GM19193 (cell line): Measurements from ENCODE around the gene EPM2A.

Source experiments
- POLR2A ChIP-seq: IDR thresholded peaks from 4 replicates; pipeline ENCODE4 v1.6.1; 2011; ENCODE audit not compliant: insufficient read depth, insufficient read length; ENCODE audit errors: extremely low read depth

EPM2A gene

DNA sequence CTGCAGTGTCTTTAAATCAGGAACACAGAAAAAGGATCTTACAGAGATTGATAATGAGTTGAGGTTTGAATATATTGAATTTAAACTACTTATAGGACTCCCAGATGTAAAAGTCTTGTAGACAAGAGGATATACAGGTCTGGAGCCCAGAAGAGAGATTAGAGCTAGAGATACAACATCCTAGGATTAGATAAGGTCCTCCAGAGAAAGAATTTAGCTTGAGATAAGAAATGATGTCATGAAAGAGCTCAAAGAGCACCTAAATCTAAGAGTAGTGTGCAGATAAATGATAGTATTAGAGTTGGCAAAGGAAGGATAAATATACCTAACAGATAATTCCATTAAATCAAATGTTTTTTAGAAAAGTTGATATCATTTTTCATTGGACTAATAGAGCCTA is 23.9 kb downstream of the EPM2A start:
- no peak for TF ChIP-seq POLR2A

DNA sequence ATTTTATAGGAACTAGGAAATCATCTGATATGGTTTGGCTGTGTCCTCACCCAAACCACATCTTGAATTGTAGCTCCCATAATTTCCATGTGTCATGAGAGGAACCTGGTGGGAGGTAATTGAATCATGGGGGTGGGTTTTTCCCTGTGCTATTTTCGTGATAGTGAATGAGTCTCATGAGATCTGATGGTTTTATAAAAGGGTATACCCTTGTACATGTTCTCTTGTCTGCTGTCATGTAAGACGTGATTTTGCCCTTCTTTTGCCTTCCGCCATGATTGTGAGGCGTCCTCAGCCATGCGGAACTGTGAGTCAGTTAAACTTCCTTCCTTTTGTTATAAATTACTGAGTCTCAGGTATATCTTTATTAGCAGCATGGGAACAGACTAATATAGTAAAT is 27.9 kb downstream of the EPM2A start:
- TF ChIP-seq POLR2A: no peak

DNA sequence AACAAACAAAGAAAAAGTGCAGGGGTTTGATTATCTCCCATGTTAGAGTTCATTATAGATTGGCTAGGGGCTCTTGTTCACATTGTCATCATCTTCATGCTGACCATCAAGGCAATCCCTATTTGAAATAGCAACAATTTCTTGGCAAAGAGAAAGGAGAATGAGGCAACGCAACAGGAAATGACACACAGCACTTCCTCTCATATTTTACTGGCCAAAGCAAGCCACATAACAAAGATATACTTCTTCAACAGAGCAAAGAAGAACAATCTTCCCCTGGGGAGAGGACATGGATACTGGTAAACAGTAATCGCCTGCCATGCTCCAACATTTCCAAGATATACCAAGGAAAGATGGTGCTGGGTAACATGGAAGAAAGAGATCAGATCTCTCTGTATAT is 29.8 kb downstream of the EPM2A start:
- TF ChIP-seq POLR2A: no peak

DNA sequence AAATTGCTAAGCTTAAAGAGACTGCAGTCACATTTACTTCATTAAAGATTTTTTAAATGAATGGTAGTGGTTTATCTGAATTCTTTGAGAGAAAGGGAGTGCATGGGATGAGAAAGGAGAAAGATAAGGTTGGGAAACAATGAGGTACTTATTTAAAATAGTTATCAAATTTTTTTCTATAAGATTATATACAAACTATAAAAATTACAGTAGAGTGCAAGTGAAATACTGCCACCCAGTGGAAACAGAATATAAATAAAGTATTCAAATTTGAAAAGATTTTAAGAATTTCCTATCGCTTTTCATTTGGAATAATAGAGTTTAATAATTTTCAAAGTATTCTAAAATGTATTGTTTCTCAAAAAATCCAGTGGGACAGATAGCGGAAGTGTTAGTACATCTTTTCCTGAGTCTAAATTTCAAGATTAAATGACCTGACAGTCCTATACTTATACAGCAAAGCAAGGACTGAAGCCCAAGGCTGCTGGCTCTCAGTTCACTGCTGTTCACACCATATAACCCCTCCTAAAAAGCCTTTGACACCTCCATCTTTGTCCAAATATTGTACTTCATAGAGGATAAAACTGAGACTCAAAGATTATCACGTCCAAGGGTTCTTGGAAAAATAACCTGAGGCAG is 31.1 kb downstream of the EPM2A start:
- no peak for TF ChIP-seq POLR2A

DNA sequence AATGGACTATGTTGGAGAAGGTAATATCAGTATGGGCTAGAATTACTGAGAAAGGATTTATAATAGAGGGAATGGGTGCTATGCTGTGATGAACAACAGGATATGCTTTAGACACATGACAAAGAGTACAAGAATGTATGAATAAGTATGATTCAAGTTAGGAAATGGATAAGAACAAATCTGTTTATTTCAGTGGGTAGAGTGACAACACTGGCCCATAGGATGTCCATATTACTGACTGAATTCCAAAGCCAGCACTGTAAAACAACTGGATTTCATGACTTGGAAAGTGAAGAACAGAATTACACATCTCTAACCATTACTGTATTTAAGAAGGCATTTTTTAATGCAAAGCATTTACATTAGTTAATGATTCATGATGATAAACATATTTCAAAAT is 35.9 kb downstream of the EPM2A start:
- TF ChIP-seq POLR2A: no peak

DNA sequence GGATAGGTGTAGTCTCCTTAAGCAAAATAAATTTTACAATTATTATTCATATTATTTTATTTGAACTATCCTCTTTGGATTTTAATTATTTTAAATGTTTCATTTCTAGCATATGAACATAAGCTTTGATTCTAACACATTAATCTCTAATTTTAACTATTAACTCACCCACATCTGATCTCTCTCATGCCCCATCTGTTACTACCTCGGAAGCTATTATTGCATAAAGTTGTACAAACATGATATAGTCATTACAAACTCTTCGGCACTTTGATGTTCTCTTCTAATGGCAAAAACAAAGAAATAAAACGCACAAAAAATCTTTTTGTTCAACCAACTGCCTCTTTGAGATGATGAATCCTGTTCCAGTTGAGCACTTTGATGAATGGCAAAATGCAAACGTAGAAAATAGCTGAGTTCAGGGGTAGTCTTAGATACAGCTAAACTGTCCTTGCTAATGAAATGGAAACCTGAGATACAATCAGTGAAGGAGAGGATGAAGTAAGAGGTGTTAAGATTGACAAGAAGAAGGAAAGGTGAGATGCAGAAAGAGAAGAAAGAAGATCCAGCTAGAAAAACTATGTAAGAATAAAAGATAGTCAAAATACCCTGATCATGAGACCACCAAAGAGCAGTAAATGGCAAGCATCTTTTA is 41.1 kb downstream of the EPM2A start:
- TF ChIP-seq POLR2A: no peak

DNA sequence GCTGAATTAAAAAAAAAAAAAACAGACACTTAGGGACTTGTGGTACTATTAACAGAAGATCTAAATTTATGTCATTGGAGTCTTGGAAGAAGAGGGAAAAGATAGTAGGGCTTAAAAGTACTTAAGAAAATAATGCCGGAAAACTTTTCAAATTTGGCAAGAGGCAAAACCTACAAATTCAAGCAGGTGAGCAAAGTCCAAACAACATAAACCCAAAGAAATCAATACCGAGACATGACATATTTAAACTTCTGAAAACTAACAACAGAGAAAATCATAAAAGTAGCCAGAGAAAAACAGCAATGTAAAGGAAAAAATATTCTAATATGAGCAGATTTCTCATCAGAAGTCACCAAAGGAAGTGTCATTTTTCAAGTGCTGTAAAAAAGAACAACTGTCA is 44.4 kb downstream of the EPM2A start:
- TF ChIP-seq POLR2A: no peak

DNA sequence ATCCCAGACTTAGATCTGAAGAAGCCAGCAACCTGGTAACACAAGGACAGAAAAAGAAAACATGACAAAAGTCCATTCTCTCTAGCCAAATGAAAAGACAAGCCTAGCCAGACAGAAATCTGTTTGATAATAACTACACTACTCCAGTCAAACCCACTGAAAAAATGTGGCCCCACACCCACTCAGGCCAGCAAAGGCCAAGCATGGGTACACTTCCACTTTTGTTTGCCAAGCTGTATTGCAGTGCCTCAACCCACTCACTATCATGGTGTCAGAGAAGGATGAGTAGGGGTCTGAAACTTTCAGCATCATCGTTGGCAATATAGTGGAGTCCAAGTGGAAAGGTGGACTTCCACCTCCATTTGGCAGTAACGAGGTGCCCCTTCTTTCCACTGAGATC is 45.8 kb downstream of the EPM2A start:
- TF ChIP-seq POLR2A: no peak

DNA sequence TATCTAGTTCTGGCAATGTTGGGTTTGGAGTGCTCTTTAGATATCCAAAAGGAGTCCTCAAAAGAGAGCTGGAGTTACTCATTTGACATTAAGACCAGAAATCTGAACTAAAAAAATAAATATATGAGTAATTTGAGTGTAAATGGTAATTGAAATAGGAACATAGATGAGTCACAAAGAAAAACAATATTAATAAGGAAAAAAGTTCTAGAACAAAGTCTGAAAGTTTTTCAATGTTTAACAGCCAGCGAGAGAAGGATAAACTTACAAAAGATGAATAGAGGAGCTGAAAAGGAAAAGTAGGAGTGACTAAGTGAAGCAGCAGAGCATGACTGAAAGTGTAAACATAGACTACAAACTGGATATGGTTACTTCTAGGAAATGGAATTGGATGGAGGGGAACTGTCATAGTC is 46.8 kb downstream of the EPM2A start:
- TF ChIP-seq POLR2A: no peak

DNA sequence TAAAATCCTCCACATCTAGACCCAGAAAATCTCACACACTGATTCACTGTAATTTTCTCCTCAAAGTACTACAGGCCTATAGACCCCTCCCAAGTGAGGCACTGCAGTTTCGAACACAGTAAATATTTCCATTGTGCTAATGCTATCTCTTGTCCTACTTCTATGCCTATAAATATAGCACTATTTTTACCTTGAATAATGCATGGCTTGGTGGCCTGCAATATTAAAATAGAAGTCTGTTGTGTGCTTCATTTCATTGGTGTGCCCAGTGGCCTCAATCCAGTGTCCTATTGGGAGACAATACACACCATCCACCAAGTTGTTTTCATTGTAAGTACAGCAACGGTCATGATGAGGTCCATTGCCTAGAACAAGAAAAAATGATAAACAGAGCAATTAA is 49.4 kb downstream of the EPM2A start:
- TF ChIP-seq POLR2A: no peak

DNA sequence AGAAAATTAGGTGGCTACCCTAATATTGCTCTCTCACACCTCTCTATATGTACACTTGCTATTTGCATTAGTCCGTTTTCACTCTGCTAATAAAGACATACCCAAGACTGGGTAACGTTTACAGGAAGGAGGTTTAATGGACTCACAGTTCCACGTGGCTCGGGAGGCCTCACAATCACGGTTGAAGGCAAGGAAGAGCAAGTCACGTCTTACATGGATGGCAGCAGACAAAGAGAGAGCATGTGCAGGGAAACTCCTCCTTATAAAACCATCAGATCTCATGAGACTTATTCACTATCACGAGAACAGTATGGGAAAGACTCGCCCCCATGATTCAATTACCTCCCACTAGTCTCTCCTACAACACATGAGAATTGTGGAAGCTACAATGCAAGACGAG is 53.4 kb downstream of the EPM2A start:
- TF ChIP-seq POLR2A: no peak

DNA sequence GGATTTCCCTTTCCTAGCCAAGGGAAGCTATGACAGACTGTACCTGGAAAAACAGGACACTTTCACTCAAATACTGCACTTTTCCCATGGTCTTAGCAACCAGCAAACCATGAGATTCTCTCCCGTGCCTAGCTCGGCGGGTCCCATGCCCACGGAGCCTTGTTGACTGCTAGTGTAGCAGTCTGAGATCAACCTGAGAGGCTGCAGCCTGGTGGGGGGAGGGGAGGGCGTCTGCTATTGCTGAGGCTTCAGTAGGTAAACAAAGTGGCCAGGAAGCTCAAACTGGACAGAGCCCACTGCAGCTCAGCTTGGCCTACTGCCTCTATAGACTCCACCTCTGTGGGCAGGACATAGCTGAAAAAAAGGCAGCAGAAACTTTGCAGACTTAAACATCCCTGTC is 61.8 kb downstream of the EPM2A start:
- no peak for TF ChIP-seq POLR2A

DNA sequence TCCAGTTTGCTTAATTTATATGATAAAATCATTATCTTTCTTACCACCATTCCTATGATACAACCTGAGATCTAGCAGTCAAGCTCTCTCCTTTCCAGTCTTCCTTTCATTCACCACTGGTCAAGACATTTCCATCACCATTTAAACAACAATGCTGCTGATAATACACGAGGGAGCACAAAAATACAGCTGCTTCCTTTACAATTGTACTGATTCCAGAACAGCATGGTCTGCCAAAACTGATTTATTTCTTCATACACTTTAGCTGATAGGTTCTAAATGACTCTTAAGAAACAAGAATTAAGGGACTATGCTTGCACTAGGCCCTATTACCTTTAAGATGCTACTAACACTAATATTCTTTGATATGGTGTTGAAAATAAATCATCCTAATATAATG is 65.0 kb downstream of the EPM2A start:
- TF ChIP-seq POLR2A: no peak

DNA sequence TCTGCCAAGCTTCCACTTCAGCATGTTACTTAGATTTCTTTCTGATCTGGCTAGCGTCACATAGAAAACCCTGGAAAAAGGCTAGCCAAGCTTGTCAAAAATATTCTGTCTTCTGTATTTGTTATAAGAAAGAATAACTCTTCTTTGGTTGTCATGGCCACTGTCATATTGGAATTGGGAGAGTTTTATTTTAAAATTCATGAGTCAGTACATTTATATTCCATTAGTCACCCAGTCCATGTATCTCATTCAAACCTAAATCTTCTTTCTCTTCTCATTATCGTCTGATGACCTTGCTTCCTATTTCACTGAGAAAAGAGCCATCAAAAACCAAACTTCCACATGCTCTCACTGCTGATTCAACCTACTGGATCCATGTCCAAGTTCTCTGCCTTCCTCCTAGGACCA is 65.7 kb downstream of the EPM2A start:
- no peak for TF ChIP-seq POLR2A

DNA sequence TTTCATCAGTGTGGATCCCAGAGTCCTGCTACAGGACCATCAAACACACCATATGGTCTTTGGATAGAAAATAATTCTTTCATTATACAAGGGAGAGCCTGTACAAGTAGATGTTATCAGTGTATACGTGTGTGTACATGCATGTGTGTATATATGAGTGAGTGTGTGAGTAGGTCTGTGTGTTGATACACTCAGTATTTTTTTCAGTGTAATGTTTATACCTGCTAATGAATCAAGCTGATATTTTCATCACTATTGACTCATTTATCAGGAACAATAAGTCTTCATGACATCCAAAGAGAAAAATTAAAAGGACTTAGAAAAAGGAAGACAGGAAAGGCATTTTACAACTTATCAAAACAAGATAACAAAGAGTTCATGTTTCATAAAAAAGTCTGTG is 66.5 kb downstream of the EPM2A start:
- no peak for TF ChIP-seq POLR2A

DNA sequence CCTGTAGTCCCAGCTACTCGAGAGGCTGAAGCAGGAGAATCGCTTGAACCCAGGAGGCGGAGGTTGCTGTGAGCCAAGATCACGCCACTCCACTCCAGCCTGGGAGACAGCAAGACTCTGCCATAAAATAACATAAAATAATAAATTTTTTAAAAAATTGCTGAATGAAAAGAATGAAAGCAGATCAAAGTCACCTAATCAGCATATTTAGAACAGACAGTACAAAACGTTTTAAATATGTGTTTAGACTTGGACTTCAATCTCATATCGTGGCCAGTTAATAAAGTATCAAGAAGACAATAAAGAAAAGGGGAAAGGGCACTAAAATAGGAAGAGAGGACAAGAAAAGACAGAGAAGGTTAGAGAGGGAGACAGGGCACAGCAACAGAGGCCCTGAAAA is 74.6 kb downstream of the EPM2A start:
- TF ChIP-seq POLR2A: no peak

DNA sequence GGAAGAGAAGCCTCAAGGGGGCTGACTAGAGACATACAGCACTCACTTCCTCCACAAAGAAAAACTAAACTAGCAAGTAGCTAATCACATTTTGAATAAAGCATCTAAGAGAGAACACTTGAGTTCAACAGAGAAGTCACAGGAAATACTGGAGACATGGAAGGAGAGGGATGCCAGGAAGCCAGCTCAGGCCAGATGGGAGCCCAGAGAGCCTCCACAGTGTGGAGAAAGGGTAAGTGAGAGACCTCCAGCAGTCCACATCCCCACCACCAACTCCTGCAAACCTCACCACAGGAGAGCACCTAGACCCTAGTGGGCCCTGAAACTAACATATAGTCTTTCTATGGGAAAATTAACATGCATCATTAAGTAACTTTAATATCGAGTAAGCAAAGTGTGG is 79.2 kb downstream of the EPM2A start:
- TF ChIP-seq POLR2A: no peak

DNA sequence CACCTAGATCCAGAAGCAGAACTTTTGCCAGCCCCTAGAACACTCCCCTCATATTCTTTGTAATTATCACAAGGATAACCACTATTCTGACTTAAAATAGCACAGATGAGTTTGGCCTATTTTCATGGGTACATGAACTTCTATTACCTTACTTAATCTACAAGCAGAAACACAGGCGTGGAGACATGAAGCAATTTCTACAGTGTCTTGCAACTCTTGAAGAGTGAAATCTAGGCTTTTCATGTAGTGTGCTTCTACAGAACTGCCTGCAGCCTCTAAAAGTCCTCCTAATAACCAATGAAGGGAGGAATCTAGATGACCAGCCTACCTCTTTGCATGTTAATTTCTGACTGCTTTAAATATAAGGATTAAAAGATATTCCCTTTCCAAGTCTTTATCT is 82.7 kb downstream of the EPM2A start:
- no peak for TF ChIP-seq POLR2A

DNA sequence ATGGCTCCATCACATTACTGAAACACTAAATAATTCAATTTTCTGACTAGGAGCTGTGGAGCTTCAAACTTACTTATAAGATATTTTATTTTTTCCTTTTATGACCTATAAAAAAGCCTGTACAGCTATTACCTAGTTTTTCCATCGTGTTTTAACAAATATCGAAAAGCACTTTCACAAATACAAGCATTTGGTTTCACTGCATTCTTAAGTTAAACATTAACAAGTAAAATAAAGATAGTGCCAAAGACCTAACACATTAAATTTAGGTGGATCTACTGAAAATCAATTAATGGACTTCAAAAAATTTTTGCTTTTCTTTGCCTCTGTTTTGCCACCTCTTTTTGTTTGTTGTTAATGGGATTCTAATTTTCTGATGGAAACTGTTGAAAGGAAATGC is 83.3 kb downstream of the EPM2A start:
- no peak for TF ChIP-seq POLR2A
